ENCODE data around the gene RNF44. TPM values are rescaled to one million over a fixed set of nuclear protein-coding genes. Genes with fewer than 3 reads are reported as not detected.
A peak's percentile ranks its signal among the peaks of the same experiment; 100 is the strongest.

Gene RNF44
- total RNA-seq (10 to 100 TPM; 23.4 to 40.5 TPM), polyA plus RNA-seq (10 to 100 TPM; 15.3 to 27.7 TPM)
- long read RNA-seq, donor 1, full-length matches to known transcripts, result 3 of 27 reads
- long read RNA-seq, donor 1, partial matches to known transcripts, result 24 of 27 reads
- long read RNA-seq, donor 1, other reads (novel, unspliced or antisense), result 0 of 27 reads
- long read RNA-seq, donor 2, partial matches to known transcripts, result 7 of 7 reads
- long read RNA-seq, donor 2, other reads (novel, unspliced or antisense), result 0 of 7 reads
- long read RNA-seq, donor 3, full-length matches to known transcripts, result 3 of 8 reads
- long read RNA-seq, donor 3, partial matches to known transcripts, result 5 of 8 reads
- long read RNA-seq, donor 3, other reads (novel, unspliced or antisense), result 0 of 8 reads
- long read RNA-seq, donor 4, partial matches to known transcripts, result 0 of 2 reads
- long read RNA-seq, donor 4, other reads (novel, unspliced or antisense), result 0 of 2 reads
- long read RNA-seq, donor 5, partial matches to known transcripts, result 12 of 13 reads
- long read RNA-seq, donor 5, other reads (novel, unspliced or antisense), result 0 of 13 reads

DNA sequence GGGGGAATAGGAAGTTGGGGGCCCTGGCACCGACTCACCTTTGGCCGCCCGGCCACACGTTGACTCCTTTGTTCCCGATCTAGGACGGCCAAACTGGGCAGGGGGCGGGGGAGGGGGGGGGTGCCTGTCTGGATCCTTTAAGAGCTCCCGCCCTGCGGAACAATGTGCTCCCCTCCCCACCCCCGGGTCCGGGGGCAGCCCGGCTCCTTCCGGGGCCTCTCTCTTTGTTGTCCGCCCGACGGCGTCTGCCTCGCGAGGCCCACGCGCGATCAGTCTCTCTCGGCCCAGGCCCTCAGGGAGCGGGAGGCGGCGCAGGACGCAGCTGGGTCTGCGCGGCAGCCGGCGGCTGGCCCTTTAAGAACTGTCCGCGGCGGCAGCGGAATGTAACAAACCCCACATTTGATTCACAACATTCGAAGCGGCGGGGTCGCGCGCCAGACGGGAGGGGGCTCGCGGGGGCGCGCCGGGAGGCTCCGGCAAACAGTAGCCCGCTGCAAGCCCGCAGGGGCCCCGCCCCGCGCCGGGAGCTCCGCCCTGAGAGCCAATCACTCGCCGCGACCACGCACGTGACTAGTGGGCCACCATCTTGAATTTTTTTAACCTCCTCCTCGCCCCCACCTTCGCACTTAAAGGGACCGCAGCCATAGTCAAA, at the start of gene RNF44:
Gene RNF44 (minus strand): TSS at position 501 of the 652 bp plus-strand sequence. CDS start 4,930 bp downstream, outside the sequence.
- H3K4me1 ChIP-seq (ENCODE audit: control insufficient read depth in 5 of 5, insufficient read depth in 5 of 5, low read length in 5 of 5), result peaks cover 20 to 52% (median 33%) of the 10 kb centered on the region in 5 donors
- H3K9ac ChIP-seq (ENCODE audit: insufficient read depth in 1 of 2, low read length in 2 of 2), result peak within 1 kb of the TSS; percentile 80 to 92
- H3K27ac ChIP-seq (ENCODE audit: low read depth in 1 of 2, low read length in 1 of 2), result peak within 1 kb of the TSS; percentile 97 to 98
- no peak for TF ChIP-seq CTCF (IDR thresholded peaks at IDR 0.05; ENCODE audit: control extremely low read depth, extremely low read depth)
- peak within 1 kb of the TSS; percentile 68 for H3K4me3 ChIP-seq
- peaks cover 0 to 2% (median 0%) of the 10 kb centered on the region in 4 donors for H3K36me3 ChIP-seq (ENCODE audit: control insufficient read depth in 4 of 4, insufficient read depth in 4 of 4, low read length in 4 of 4)
- 0% methylated on average over 37 to 63 of the region's 63 CpGs for WGBS, 2 donors
- no peaks in the 10 kb centered on the region for H3K27me3 ChIP-seq (ENCODE audit: control insufficient read depth in 3 of 3, insufficient read depth in 3 of 3, low read length in 2 of 3)
- DNase-seq (peak; percentile 99), ATAC-seq (ENCODE audit: insufficient read depth, low FRiP score) (peak; percentile 82)
- no peaks in the 10 kb centered on the region for H3K9me3 ChIP-seq (ENCODE audit: control insufficient read depth in 4 of 4, insufficient read depth in 3 of 4, low read length in 3 of 4)

DNA sequence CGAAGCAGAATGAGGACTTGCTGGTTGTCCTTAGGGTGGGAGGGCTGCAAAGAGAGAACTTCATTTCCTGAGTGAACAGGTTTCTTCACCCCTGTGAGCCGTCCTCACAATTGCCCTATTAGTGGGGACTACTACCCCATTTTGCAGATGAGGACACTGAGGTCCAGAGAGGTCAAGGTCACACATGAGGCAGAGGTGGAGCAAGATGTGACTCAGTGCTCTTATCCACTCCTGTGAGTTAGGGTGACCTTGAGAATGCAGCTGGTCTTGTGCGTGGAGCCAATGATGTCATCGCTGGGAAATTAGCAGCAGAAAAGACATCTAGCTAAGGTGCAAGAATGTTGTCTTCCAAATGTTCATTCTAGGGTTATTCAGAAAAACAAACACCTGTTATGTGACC, 45.9 kb upstream of the RNF44 start:
- ATAC-seq (ENCODE audit: insufficient read depth, low FRiP score), result no peak
- Histone ChIP-seq H3K4me1 (ENCODE audit: control insufficient read depth in 5 of 5, insufficient read depth in 5 of 5, low read length in 5 of 5) (no peaks in the 10 kb centered on the region), H3K9ac (ENCODE audit: insufficient read depth in 1 of 2, low read length in 2 of 2) (no peak overlapping the region), H3K27ac (ENCODE audit: low read depth in 1 of 2, low read length in 1 of 2) (no peak overlapping the region), H3K9me3 (ENCODE audit: control insufficient read depth in 4 of 4, insufficient read depth in 3 of 4, low read length in 3 of 4) (peaks cover 0 to 21% (median 7%) of the 10 kb centered on the region in 4 donors), H3K27me3 (ENCODE audit: control insufficient read depth in 3 of 3, insufficient read depth in 3 of 3, low read length in 2 of 3) (no peaks in the 10 kb centered on the region), H3K36me3 (ENCODE audit: control insufficient read depth in 4 of 4, insufficient read depth in 4 of 4, low read length in 4 of 4) (no peaks in the 10 kb centered on the region), H3K4me3 (no peak overlapping the region)
- TF ChIP-seq CTCF (IDR thresholded peaks at IDR 0.05; ENCODE audit: control extremely low read depth, extremely low read depth), result no peak
- WGBS, 2 donors, result 80 to 84% methylated on average over 4 of the region's 4 CpGs
- no peak for DNase-seq

DNA sequence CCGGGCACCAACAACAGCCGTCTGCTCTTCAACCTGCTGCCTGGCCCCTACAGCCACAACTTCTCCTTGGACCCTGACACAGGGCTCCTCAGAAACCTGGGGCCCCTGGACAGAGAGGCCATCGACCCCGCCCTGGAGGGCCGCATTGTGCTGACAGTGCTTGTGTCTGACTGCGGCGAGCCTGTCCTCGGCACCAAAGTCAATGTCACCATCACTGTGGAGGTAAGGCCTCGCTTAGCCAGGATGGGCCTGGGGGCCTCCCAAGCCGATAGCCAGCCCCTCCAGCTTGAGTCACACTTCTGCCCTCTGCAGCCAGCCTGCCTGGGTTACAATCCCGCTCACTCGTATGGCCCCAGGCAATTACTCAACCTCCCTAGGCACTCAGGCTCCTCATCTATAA, 44.2 kb upstream of the RNF44 start:
- Histone ChIP-seq H3K9ac (ENCODE audit: insufficient read depth in 1 of 2, low read length in 2 of 2) (no peak overlapping the region), H3K27me3 (ENCODE audit: control insufficient read depth in 3 of 3, insufficient read depth in 3 of 3, low read length in 2 of 3) (no peaks in the 10 kb centered on the region), H3K9me3 (ENCODE audit: control insufficient read depth in 4 of 4, insufficient read depth in 3 of 4, low read length in 3 of 4) (peaks cover 0 to 17% (median 7%) of the 10 kb centered on the region in 4 donors), H3K4me1 (ENCODE audit: control insufficient read depth in 5 of 5, insufficient read depth in 5 of 5, low read length in 5 of 5) (no peaks in the 10 kb centered on the region), H3K36me3 (ENCODE audit: control insufficient read depth in 4 of 4, insufficient read depth in 4 of 4, low read length in 4 of 4) (no peaks in the 10 kb centered on the region), H3K4me3 (no peak overlapping the region), H3K27ac (ENCODE audit: low read depth in 1 of 2, low read length in 1 of 2) (no peak overlapping the region)
- TF ChIP-seq CTCF (IDR thresholded peaks at IDR 0.05; ENCODE audit: control extremely low read depth, extremely low read depth), result no peak
- ATAC-seq (ENCODE audit: insufficient read depth, low FRiP score), result no peak
- WGBS, 2 donors, result 92 to 93% methylated on average over 12 of the region's 12 CpGs
- DNase-seq, result no peak

Data from lung (tissue), 16 donors.